ENCODE data around the gene DOCK4. TPM values are rescaled to one million over a fixed set of nuclear protein-coding genes. Genes with fewer than 3 reads are reported as not detected.

DOCK4 gene
- polyA plus RNA-seq, 2 of the 4 experiments (the other 2 are of a cell fraction): 13.7 to 15.7 TPM

DNA sequence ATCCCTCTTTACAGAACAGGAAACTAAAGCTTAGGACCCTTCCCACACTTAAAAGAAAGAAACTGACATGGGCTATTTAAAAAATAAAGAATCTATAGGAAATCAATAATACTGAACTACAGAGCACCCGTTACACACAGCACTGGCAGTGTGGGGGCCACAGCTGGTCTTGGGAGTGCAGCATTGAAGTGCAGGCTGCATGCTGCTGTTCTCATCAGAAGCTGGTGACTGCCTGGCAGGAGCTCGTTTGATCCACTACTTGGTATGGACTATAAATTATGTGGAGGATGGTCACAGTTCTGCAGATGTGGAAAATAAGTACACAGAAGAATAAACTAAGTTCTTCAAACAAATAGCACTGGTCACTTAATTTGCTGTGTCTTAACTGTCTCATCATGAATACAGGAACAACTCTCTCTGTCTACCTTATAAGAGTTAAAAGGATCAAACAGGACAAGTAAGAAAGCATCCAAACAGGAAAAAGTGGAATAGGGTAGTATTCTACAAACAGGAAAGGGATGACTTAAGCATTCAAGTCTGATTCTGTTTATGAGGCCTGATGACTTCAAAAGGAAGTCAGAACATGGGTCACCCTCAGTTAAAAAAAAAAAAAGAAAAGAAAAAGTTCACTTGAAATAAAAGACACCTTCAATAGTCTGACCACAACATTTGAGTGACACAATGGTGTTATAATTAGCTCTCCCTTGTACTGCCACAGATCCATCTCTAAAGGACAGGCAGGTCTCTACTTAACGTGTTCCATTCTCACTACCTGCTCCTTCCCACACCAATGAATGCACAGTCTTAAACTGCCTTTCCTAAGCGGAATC, 21.0 kb downstream of the DOCK4 start:
- no peak overlapping the region for H3K4me3 ChIP-seq
- DNase-seq (ENCODE audit: low read depth in 1 of 2, low spot score in 1 of 2): no peak
- ATAC-seq: no peak
- H3K9me3 ChIP-seq: no peaks in the 10 kb centered on the region
- CTCF ChIA-PET: interaction anchor here (1.2 to 1.8 kb wide), 2 partner anchors 8 to 20 kb away, joined by 3 read pairs; no protein-coding TSS in a partner anchor
- no peak for FAIRE-seq
- no peak overlapping the region for H3K27ac ChIP-seq
- POLR2A ChIA-PET: no interaction called here
- TF ChIP-seq NFE2L2 (conservative IDR thresholded peaks at IDR 0.05; ENCODE audit: low read length) (no peak), SMC3 (IDR thresholded peaks at IDR 0.05) (no peak), HOXB5 (CRISPR knock-in tag; IDR thresholded peaks at IDR 0.05) (no peak), CBX8 (IDR thresholded peaks at IDR 0.05) (no peak)
- 74% methylated on average over 4 of the region's 4 CpGs for WGBS (ENCODE audit: missing lambda C conversion rate)
- H3K4me1 ChIP-seq: peaks cover 13% of the 10 kb centered on the region; the same call in 2 of the 3 replicates
- no peak overlapping the region for H3K4me2 ChIP-seq

DNA sequence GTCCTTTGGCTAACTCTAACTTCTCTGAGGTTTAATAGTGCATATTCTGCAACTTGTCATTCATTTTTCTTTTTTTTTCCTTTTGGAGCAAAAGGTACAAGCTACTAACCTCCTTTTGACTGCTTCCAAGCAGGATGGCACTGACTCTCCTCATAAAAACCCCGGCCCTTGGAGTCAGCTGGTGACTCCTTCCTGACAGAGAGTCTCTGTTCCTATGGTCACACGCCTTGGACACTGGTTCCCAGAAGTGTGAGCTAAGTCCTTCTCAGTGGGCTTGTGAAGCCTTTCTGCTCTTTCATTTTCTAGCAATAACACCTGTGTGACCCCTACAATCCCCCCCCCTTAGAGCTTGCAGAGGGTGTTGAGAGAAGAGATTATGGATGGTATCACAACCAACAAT, 21.7 kb downstream of the DOCK4 start:
- H3K27ac ChIP-seq: no peak overlapping the region
- H3K4me2 ChIP-seq: no peak overlapping the region
- H3K4me1 ChIP-seq: peaks cover 7% of the 10 kb centered on the region; the same call in 1 of the 3 replicates
- no peaks in the 10 kb centered on the region for H3K9me3 ChIP-seq
- TF ChIP-seq SREBF2 (IDR thresholded peaks at IDR 0.05) (no peak), EP300 (IDR thresholded peaks at IDR 0.05) (no peak), CBX8 (IDR thresholded peaks at IDR 0.05) (no peak), RAD21 (conservative IDR thresholded peaks at IDR 0.05 in 1 of 2, IDR thresholded peaks at IDR 0.05 in 1 of 2) (no peak), POLR2A (IDR thresholded peaks at IDR 0.05; ENCODE audit: low read length) (no peak), ZFP36 (IDR thresholded peaks at IDR 0.05; ENCODE audit: borderline replicate concordance, partially characterized antibody) (no peak), HDAC2 (IDR thresholded peaks at IDR 0.05) (no peak), EHF (CRISPR knock-in tag; IDR thresholded peaks at IDR 0.05) (no peak), RARB (CRISPR knock-in tag; IDR thresholded peaks at IDR 0.05) (no peak), CHD2 (IDR thresholded peaks at IDR 0.05; ENCODE audit: low read length, partially characterized antibody) (no peak), ZC3H11A (IDR thresholded peaks at IDR 0.05) (no peak), HEYL (CRISPR knock-in tag; IDR thresholded peaks at IDR 0.05) (no peak)
- TF ChIP-seq, protein P1, sequence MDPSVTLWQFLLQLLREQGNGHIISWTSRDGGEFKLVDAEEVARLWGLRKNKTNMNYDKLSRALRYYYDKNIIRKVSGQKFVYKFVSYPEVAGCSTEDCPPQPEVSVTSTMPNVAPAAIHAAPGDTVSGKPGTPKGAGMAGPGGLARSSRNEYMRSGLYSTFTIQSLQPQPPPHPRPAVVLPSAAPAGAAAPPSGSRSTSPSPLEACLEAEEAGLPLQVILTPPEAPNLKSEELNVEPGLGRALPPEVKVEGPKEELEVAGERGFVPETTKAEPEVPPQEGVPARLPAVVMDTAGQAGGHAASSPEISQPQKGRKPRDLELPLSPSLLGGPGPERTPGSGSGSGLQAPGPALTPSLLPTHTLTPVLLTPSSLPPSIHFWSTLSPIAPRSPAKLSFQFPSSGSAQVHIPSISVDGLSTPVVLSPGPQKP (IDR thresholded peaks at IDR 0.05; ENCODE audit: low read depth, low read length): no peak
- TF ChIP-seq, protein P2, sequence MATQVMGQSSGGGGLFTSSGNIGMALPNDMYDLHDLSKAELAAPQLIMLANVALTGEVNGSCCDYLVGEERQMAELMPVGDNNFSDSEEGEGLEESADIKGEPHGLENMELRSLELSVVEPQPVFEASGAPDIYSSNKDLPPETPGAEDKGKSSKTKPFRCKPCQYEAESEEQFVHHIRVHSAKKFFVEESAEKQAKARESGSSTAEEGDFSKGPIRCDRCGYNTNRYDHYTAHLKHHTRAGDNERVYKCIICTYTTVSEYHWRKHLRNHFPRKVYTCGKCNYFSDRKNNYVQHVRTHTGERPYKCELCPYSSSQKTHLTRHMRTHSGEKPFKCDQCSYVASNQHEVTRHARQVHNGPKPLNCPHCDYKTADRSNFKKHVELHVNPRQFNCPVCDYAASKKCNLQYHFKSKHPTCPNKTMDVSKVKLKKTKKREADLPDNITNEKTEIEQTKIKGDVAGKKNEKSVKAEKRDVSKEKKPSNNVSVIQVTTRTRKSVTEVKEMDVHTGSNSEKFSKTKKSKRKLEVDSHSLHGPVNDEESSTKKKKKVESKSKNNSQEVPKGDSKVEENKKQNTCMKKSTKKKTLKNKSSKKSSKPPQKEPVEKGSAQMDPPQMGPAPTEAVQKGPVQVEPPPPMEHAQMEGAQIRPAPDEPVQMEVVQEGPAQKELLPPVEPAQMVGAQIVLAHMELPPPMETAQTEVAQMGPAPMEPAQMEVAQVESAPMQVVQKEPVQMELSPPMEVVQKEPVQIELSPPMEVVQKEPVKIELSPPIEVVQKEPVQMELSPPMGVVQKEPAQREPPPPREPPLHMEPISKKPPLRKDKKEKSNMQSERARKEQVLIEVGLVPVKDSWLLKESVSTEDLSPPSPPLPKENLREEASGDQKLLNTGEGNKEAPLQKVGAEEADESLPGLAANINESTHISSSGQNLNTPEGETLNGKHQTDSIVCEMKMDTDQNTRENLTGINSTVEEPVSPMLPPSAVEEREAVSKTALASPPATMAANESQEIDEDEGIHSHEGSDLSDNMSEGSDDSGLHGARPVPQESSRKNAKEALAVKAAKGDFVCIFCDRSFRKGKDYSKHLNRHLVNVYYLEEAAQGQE (IDR thresholded peaks at IDR 0.05): no peak
- TF ChIP-seq, protein P3, sequence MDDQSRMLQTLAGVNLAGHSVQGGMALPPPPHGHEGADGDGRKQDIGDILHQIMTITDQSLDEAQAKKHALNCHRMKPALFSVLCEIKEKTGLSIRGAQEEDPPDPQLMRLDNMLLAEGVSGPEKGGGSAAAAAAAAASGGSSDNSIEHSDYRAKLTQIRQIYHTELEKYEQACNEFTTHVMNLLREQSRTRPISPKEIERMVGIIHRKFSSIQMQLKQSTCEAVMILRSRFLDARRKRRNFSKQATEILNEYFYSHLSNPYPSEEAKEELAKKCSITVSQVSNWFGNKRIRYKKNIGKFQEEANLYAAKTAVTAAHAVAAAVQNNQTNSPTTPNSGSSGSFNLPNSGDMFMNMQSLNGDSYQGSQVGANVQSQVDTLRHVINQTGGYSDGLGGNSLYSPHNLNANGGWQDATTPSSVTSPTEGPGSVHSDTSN (IDR thresholded peaks at IDR 0.05): no peak
- TF ChIP-seq, protein P4, sequence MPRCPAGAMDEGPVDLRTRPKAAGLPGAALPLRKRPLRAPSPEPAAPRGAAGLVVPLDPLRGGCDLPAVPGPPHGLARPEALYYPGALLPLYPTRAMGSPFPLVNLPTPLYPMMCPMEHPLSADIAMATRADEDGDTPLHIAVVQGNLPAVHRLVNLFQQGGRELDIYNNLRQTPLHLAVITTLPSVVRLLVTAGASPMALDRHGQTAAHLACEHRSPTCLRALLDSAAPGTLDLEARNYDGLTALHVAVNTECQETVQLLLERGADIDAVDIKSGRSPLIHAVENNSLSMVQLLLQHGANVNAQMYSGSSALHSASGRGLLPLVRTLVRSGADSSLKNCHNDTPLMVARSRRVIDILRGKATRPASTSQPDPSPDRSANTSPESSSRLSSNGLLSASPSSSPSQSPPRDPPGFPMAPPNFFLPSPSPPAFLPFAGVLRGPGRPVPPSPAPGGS (IDR thresholded peaks at IDR 0.05): no peak
- TF ChIP-seq, protein P5, sequence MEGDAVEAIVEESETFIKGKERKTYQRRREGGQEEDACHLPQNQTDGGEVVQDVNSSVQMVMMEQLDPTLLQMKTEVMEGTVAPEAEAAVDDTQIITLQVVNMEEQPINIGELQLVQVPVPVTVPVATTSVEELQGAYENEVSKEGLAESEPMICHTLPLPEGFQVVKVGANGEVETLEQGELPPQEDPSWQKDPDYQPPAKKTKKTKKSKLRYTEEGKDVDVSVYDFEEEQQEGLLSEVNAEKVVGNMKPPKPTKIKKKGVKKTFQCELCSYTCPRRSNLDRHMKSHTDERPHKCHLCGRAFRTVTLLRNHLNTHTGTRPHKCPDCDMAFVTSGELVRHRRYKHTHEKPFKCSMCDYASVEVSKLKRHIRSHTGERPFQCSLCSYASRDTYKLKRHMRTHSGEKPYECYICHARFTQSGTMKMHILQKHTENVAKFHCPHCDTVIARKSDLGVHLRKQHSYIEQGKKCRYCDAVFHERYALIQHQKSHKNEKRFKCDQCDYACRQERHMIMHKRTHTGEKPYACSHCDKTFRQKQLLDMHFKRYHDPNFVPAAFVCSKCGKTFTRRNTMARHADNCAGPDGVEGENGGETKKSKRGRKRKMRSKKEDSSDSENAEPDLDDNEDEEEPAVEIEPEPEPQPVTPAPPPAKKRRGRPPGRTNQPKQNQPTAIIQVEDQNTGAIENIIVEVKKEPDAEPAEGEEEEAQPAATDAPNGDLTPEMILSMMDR (IDR thresholded peaks at IDR 0.05): no peak
- no peak for FAIRE-seq
- no peak for DNase-seq (ENCODE audit: low read depth in 1 of 2, low spot score in 1 of 2)
- ATAC-seq: no peak
- no peak overlapping the region for H3K4me3 ChIP-seq
- ChIA-PET CTCF (interaction anchor here (1.8 kb wide), 1 partner anchor 21 kb away, joined by 3 read pairs; no protein-coding TSS in a partner anchor), POLR2A (no interaction called here)
- WGBS (ENCODE audit: missing lambda C conversion rate): 91% methylated on average over 2 of the region's 2 CpGs
